ENCODE results near the gene WNT9A.

WNT9A gene

GRCh38 chr1:227939791-227940771, 7.7 kb downstream of the WNT9A start:
- H3K4me1 ChIP-seq (ENCODE audit: insufficient read depth, low read length), result peaks cover 2% of the 10 kb centered on the region; the same call in 1 of the 2 replicates
- H3K36me3 ChIP-seq (ENCODE audit: insufficient read depth, low read length), result peaks cover 6% of the 10 kb centered on the region; the same call in 1 of the 2 replicates

GRCh38 chr1:227938911-227939790, 8.6 kb downstream of the WNT9A start:
- Histone ChIP-seq H3K9ac (ENCODE audit: low read depth, low read length) (no peak overlapping the region), H3K4me1 (ENCODE audit: insufficient read depth, low read length) (no peaks in the 10 kb centered on the region; the same call in 1 of the 2 replicates), H3K36me3 (ENCODE audit: insufficient read depth, low read length) (peaks cover 7% of the 10 kb centered on the region; the same call in 1 of the 2 replicates), H3K9me3 (ENCODE audit: control insufficient read depth, insufficient read depth, low read length) (peaks cover 4% of the 10 kb centered on the region)

More at GRCh38 chr1:227939791-227940771, 7.7 kb downstream of the WNT9A start:
- Histone ChIP-seq H3K9ac (ENCODE audit: low read depth, low read length) (no peak overlapping the region), H3K9me3 (ENCODE audit: control insufficient read depth, insufficient read depth, low read length) (peaks cover 4% of the 10 kb centered on the region)

GRCh38 chr1:227938276-227938675, 9.5 kb downstream of the WNT9A start:
- Histone ChIP-seq H3K9ac (ENCODE audit: low read depth, low read length) (no peak overlapping the region), H3K9me3 (ENCODE audit: control insufficient read depth, insufficient read depth, low read length) (peaks cover 4% of the 10 kb centered on the region), H3K4me1 (ENCODE audit: insufficient read depth, low read length) (no peaks in the 10 kb centered on the region; the same call in 1 of the 2 replicates), H3K36me3 (ENCODE audit: insufficient read depth, low read length) (peaks cover 7% of the 10 kb centered on the region; the same call in 1 of the 2 replicates)

GRCh38 chr1:227937838-227938145, 9.9 kb downstream of the WNT9A start:
- H3K9ac ChIP-seq (ENCODE audit: low read depth, low read length), result no peak overlapping the region
- H3K4me1 ChIP-seq (ENCODE audit: insufficient read depth, low read length), result no peaks in the 10 kb centered on the region; the same call in 1 of the 2 replicates
- H3K36me3 ChIP-seq (ENCODE audit: insufficient read depth, low read length), result peaks cover 7% of the 10 kb centered on the region; the same call in 1 of the 2 replicates
- H3K9me3 ChIP-seq (ENCODE audit: control insufficient read depth, insufficient read depth, low read length), result peaks cover 4% of the 10 kb centered on the region

- H3K4me1 ChIP-seq (ENCODE audit: insufficient read depth, low read length), result no peaks in the 10 kb centered on the region; the same call in 1 of the 2 replicates
- H3K9ac ChIP-seq (ENCODE audit: low read depth, low read length), result no peak overlapping the region
- peaks cover 7% of the 10 kb centered on the region; the same call in 1 of the 2 replicates for H3K36me3 ChIP-seq (ENCODE audit: insufficient read depth, low read length)
- H3K9me3 ChIP-seq (ENCODE audit: control insufficient read depth, insufficient read depth, low read length), result peaks cover 4% of the 10 kb centered on the region
Observed at GRCh38 chr1:227937031-227937837, 10.5 kb downstream of the WNT9A start.

- no peaks in the 10 kb centered on the region; the same call in 1 of the 2 replicates for H3K4me1 ChIP-seq (ENCODE audit: insufficient read depth, low read length)
- peaks cover 4% of the 10 kb centered on the region for H3K9me3 ChIP-seq (ENCODE audit: control insufficient read depth, insufficient read depth, low read length)
- peaks cover 7% of the 10 kb centered on the region; the same call in 1 of the 2 replicates for H3K36me3 ChIP-seq (ENCODE audit: insufficient read depth, low read length)
- H3K9ac ChIP-seq (ENCODE audit: low read depth, low read length), result no peak overlapping the region
Observed at GRCh38 chr1:227935826-227936225, 11.9 kb downstream of the WNT9A start.

- Histone ChIP-seq H3K36me3 (ENCODE audit: insufficient read depth, low read length) (peaks cover 7% of the 10 kb centered on the region; the same call in 1 of the 2 replicates), H3K4me1 (ENCODE audit: insufficient read depth, low read length) (no peaks in the 10 kb centered on the region; the same call in 1 of the 2 replicates), H3K9ac (ENCODE audit: low read depth, low read length) (no peak overlapping the region), H3K9me3 (ENCODE audit: control insufficient read depth, insufficient read depth, low read length) (peaks cover 4% of the 10 kb centered on the region)
Observed at GRCh38 chr1:227934476-227935313, 13.0 kb downstream of the WNT9A start.

- Histone ChIP-seq H3K4me1 (ENCODE audit: insufficient read depth, low read length) (no peaks in the 10 kb centered on the region), H3K9ac (ENCODE audit: low read depth, low read length) (no peak overlapping the region), H3K36me3 (ENCODE audit: insufficient read depth, low read length) (no peaks in the 10 kb centered on the region), H3K9me3 (ENCODE audit: control insufficient read depth, insufficient read depth, low read length) (no peaks in the 10 kb centered on the region)
Observed at GRCh38 chr1:227929751-227930472, 17.8 kb downstream of the WNT9A start.

- Histone ChIP-seq H3K9me3 (ENCODE audit: control insufficient read depth, insufficient read depth, low read length) (no peaks in the 10 kb centered on the region), H3K9ac (ENCODE audit: low read depth, low read length) (no peak overlapping the region), H3K4me1 (ENCODE audit: insufficient read depth, low read length) (no peaks in the 10 kb centered on the region), H3K36me3 (ENCODE audit: insufficient read depth, low read length) (no peaks in the 10 kb centered on the region)
Observed at GRCh38 chr1:227928811-227929375, 18.8 kb downstream of the WNT9A start.

GRCh38 chr1:227927971-227928741, 19.6 kb downstream of the WNT9A start:
- Histone ChIP-seq H3K9ac (ENCODE audit: low read depth, low read length) (no peak overlapping the region), H3K9me3 (ENCODE audit: control insufficient read depth, insufficient read depth, low read length) (no peaks in the 10 kb centered on the region), H3K4me1 (ENCODE audit: insufficient read depth, low read length) (no peaks in the 10 kb centered on the region), H3K36me3 (ENCODE audit: insufficient read depth, low read length) (no peaks in the 10 kb centered on the region)

- Histone ChIP-seq H3K9ac (ENCODE audit: low read depth, low read length) (no peak overlapping the region), H3K9me3 (ENCODE audit: control insufficient read depth, insufficient read depth, low read length) (no peaks in the 10 kb centered on the region), H3K4me1 (ENCODE audit: insufficient read depth, low read length) (no peaks in the 10 kb centered on the region), H3K36me3 (ENCODE audit: insufficient read depth, low read length) (no peaks in the 10 kb centered on the region)
Observed at GRCh38 chr1:227926896-227927885, 20.5 kb downstream of the WNT9A start.

All from ES-I3 (cell line).